OCI-LY3 (cell line): ENCODE results near the gene SAMD4A.

ENCODE experiments used
- H2AFZ ChIP-seq: fragments of 200-600, 300-600 bp; shearing (Covaris generic); 2 replicates; pipeline ENCODE4 v1.6.0; 2014; ENCODE audit warnings: antibody characterized with exemption, low read depth, low read length
- H3K27ac ChIP-seq: fragments of 200-600, 300-600 bp; sonication (generic); 2 replicates; pipeline ENCODE4 v1.5.1; 2014; ENCODE audit warnings: mild to moderate bottlenecking, low read length, moderate library complexity, mixed read lengths
- H3K27me3 ChIP-seq: fragments of 200-600, 300-600 bp; sonication (generic); 2 replicates; pipeline ENCODE4 v1.6.1; 2014; ENCODE audit warnings: low read depth, low read length, mixed read lengths
- H3K36me3 ChIP-seq: fragments of 200-600, 300-600 bp; sonication (generic); replicated peaks from 2 replicates; pipeline ENCODE3; 2014; ENCODE audit warnings: low read depth, low read length, mixed read lengths
- H3K4me1 ChIP-seq: fragments of 300-600, 200-600 bp; sonication (generic); 2 replicates; pipeline ENCODE4 v1.6.1; 2014; ENCODE audit warnings: low read length, mixed read lengths
- H3K4me2 ChIP-seq: fragments of 200-600, 300-600 bp; sonication (generic); 2 replicates; pipeline ENCODE4 v1.6.1; 2014; ENCODE audit warnings: low read length, mixed read lengths
- H3K4me3 ChIP-seq: fragments of 300-600, 200-600 bp; sonication (generic); 2 replicates; pipeline ENCODE4 v1.5.1; 2014; ENCODE audit warnings: antibody characterized with exemption, mild to moderate bottlenecking, low read length, moderate library complexity
- H3K79me2 ChIP-seq: fragments of 300-600, 200-600 bp; shearing (Covaris generic); 2 replicates; pipeline ENCODE4 v1.6.1; 2014; ENCODE audit warnings: mild to moderate bottlenecking, low read length, mixed read lengths
- H3K9ac ChIP-seq: fragments of 300-600, 200-600 bp; shearing (Covaris generic); 2 replicates; pipeline ENCODE4 v1.6.0; 2014; ENCODE audit warnings: mild to moderate bottlenecking, low read length, moderate library complexity
- H3K9me3 ChIP-seq: fragments of 200-600, 300-600 bp; shearing (Covaris generic); 2 replicates; pipeline ENCODE4 v1.6.1; 2014; ENCODE audit warnings: low read length, mixed read lengths; ENCODE audit not compliant: insufficient read depth
- H4K20me1 ChIP-seq: fragments of 200-600, 300-600 bp; sonication (generic); 2 replicates; pipeline ENCODE4 v1.6.1; 2016; ENCODE audit warnings: low read length, mixed read lengths; ENCODE audit not compliant: insufficient read depth
- EZH2phosphoT487 ChIP-seq: fragments of 200-600 bp; shearing (Covaris generic); IDR thresholded peaks from 2 replicates; pipeline ENCODE4 v1.6.1; 2018; ENCODE audit warnings: antibody characterized with exemption, mixed run types, low read depth
- TF ChIP-seq, protein P1 (sequence below): fragments of 200-600, 300-600 bp; sonication (generic); IDR thresholded peaks from 2 replicates; pipeline ENCODE4 v1.5.1; 2014; ENCODE audit warnings: antibody characterized with exemption, low read length, low read depth

SAMD4A gene

DNA sequence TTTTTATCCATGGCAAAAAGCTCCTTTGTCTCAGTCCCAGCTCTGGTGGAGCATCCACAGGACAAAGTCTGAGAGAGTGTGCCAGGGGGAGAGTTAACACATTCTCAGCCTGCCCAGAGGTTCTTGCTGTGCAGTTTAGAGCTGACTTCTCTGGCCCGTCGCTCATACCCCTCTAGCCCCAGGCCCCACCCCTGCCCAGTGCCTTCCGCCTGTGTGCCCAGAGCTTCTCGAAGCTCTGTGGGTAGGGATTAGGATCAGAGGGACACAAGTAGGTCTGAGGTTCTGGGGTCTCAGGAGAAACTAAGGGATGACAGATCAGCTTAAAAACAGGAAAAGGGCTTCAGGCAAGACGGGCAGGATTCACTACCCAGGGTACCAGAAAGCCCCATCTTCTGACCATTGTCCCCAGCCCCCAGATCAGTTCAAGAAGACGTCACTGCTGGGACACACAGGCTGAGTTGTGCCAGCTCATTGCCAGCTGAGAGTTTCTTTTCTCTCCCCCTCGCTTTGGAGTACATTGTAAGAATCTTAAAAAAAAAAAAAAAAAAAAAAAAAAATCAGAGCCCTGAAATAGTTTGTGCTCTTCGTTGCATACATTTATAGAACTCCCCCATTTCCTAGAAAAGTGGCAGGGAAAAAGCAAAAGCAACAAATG lies 208.7 kb downstream of the SAMD4A start:
- no peak overlapping the region for H3K9ac ChIP-seq
- H3K4me1 ChIP-seq, result peaks cover 37% of the 10 kb centered on the region
- no peak overlapping the region for H3K27ac ChIP-seq
- H3K4me3 ChIP-seq, result no peak overlapping the region
- H3K9me3 ChIP-seq, result no peaks in the 10 kb centered on the region
- no peak for TF ChIP-seq EZH2phosphoT487
- TF ChIP-seq, protein P1, sequence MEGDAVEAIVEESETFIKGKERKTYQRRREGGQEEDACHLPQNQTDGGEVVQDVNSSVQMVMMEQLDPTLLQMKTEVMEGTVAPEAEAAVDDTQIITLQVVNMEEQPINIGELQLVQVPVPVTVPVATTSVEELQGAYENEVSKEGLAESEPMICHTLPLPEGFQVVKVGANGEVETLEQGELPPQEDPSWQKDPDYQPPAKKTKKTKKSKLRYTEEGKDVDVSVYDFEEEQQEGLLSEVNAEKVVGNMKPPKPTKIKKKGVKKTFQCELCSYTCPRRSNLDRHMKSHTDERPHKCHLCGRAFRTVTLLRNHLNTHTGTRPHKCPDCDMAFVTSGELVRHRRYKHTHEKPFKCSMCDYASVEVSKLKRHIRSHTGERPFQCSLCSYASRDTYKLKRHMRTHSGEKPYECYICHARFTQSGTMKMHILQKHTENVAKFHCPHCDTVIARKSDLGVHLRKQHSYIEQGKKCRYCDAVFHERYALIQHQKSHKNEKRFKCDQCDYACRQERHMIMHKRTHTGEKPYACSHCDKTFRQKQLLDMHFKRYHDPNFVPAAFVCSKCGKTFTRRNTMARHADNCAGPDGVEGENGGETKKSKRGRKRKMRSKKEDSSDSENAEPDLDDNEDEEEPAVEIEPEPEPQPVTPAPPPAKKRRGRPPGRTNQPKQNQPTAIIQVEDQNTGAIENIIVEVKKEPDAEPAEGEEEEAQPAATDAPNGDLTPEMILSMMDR, result no peak
- H4K20me1 ChIP-seq, result 0 out of 2 replicates have a peak, but pooled peaks cover 9% of the 10 kb centered on the region
- no peak overlapping the region for H2AFZ ChIP-seq
- no peaks in the 10 kb centered on the region for H3K36me3 ChIP-seq
- H3K79me2 ChIP-seq, result no peaks in the 10 kb centered on the region
- H3K4me2 ChIP-seq, result 0 out of 2 replicates have a peak overlapping the region, but pooled peaks have one; percentile 66
- peaks cover 69% of the 10 kb centered on the region for H3K27me3 ChIP-seq

DNA sequence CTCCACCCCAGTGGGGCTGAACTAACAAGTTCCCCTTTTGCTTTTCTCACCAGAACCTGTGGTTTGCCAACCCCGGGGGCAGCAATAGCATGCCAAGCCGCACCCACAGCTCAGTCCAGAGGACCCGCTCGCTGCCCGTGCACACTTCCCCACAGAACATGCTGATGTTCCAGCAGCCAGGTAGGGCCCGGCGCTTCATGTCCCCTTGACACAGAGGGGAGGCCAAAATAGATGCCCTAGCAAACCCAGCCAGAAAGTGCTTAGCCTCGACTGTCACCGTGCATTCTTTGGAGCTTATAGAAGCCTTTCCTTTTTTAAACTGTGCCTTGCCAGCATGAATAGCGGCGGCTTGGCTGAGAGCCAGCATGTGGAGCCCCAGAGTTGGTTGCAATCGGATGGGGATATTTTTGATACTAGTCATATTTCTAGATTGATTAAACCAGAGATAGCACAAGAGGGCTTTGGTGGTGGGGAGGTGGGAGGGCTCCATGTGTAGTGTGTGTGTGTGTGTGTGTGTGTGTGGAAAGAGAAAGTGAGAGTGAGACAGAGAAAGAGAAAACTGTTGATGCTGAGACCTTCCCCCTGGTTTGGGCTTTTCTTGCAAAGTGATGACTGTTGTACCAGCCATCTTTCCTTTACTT lies 209.6 kb downstream of the SAMD4A start:
- Histone ChIP-seq H4K20me1 (peaks cover 16% of the 10 kb centered on the region; the same call in 1 of the 2 replicates), H3K27me3 (peaks cover 74% of the 10 kb centered on the region), H3K36me3 (no peaks in the 10 kb centered on the region), H3K4me2 (peak overlapping the region; percentile 66), H3K4me3 (peak overlapping the region; percentile 54), H3K27ac (no peak overlapping the region), H2AFZ (no peak overlapping the region), H3K4me1 (peaks cover 36% of the 10 kb centered on the region), H3K9ac (no peak overlapping the region), H3K9me3 (no peaks in the 10 kb centered on the region), H3K79me2 (no peaks in the 10 kb centered on the region)
- TF ChIP-seq, protein P1, result no peak
- no peak for TF ChIP-seq EZH2phosphoT487

DNA sequence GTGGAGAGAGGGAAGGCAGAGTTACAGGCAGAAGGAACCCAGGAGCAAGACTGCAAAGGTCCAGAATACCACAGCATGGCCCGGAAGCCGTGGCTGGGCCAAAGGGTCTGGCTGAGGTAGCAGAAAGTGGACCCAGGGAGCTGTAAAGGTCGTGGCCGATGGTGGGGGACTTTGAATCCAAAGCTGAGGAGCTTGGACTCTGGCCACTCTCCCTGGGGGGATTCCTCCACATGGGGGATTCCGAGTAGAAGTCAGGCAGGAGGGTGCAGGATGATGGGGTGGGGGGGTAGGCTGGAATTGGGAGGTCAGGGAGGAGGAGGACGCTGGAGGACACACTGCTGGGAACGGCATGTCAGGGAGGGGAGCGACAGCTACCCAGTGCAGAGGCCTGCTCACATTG lies 210.5 kb downstream of the SAMD4A start:
- peaks cover 25% of the 10 kb centered on the region for H4K20me1 ChIP-seq
- H3K36me3 ChIP-seq, result no peaks in the 10 kb centered on the region
- no peaks in the 10 kb centered on the region for H3K9me3 ChIP-seq
- H3K9ac ChIP-seq, result no peak overlapping the region
- H3K4me1 ChIP-seq, result peaks cover 35% of the 10 kb centered on the region
- H3K27me3 ChIP-seq, result peaks cover 74% of the 10 kb centered on the region
- no peak overlapping the region for H3K4me3 ChIP-seq
- no peak overlapping the region for H3K27ac ChIP-seq
- no peak overlapping the region for H2AFZ ChIP-seq
- H3K4me2 ChIP-seq, result peak overlapping the region; percentile 66; the same call in 1 of the 2 replicates
- no peaks in the 10 kb centered on the region for H3K79me2 ChIP-seq
- TF ChIP-seq, protein P1, result no peak
- TF ChIP-seq EZH2phosphoT487, result no peak

DNA sequence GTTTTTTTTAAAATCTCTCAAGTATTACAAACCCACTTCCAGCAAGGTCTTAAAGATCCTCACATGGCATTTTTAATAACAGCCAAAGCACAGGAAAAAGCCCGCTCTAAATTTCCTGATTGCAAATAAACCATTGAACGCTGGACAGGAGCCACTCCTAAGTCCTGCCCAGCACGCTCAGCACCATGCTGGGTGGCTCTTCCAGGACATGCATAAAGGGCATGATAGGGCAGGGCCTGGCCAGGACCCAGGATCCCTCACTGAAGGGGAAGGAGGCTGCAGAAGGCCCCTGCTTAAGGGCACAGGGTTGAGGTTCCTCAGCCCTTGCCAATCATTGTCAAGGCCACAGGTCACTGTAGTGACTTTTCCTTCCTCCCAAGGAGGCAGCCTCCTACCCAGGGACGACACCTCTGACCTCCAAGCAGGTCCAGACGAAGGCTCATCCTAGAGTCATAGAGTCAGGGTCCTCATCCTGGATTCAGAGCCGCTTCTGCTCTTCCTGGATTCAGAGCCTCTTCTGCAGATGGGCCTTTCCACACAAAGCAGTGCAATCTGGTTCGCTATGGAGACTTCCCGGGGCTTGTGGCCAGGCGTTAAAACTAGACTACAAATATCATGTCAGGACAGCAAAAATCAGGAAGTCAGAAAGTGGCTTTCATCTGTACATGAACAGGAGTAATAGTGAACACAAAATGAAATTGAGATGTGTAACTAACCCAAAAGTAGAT lies 211.9 kb downstream of the SAMD4A start:
- Histone ChIP-seq H3K4me3 (no peak overlapping the region), H3K4me1 (peaks cover 32% of the 10 kb centered on the region), H3K9ac (no peak overlapping the region), H3K79me2 (no peaks in the 10 kb centered on the region), H3K36me3 (no peaks in the 10 kb centered on the region), H4K20me1 (peaks cover 35% of the 10 kb centered on the region), H3K9me3 (no peaks in the 10 kb centered on the region), H3K27me3 (peaks cover 81% of the 10 kb centered on the region), H3K27ac (no peak overlapping the region), H3K4me2 (no peak overlapping the region), H2AFZ (no peak overlapping the region)
- TF ChIP-seq EZH2phosphoT487, result no peak
- TF ChIP-seq, protein P1, result no peak
